ENCODE data around the gene HYAL3.
"Not testable (repeated sequence)": the region's sequence is repeated elsewhere in the genome, so short reads cannot be mapped to it uniquely, and the experiment has no call there.

Gene HYAL3

DNA sequence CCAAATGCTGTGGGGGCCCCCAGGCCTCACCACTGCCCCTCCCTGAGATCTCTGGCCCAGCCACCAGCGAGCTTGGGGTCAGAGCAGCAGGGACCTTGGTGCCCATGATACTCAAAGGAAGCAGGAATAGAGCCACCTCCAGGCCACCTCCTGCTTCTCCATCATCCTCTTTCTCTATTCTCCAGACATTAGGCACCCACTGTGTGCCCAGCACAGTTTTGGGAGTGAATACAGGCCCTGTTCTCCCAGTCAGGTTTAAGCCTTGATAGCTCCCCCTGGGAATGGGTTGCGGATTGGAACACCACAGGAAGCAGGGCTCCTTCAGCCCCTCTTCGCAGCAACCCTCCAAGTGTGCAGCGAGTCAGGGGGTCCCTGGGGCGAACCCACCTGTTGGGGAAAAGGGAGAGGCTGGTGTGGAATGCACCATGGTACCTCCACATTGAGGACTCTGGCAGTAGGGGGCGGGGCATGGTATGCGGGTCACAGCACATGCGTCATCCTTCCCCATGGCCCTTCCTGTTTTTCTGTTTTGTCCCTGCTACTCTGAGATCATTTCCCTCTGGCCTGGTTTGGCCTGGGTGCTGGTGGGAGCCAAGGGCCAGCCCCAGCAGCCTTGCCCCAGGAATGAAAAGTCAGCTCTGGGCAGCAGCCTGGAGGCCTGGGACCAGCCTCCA lies 44.5 kb downstream of the HYAL3 start:
- DNase-seq = no peak

DNA sequence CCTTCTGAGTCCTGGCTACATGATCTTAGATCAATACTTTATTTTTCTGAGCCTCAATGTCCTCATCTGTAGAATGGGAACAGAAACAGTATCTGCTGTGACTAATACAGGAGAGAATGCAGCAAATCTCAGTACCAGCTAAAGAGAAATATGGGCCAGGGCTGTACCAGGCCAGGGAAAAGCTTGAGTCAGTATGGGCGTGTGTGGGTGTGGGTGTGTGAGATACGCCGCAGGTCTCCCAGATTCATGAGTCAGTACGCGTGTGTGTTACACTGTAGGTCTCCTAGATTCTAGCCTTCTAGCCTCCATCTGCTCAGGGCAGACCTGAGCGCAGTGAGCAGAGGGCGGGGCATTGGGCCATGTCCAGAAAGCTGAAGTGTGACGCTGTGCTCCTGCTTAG lies 48.0 kb downstream of the HYAL3 start:
- DNase-seq = no peak

GRCh38 chr3:50250514-50250913 lies 48.7 kb downstream of the HYAL3 start:
- DNase-seq = no peak

GRCh38 chr3:50249457-50249856 lies 49.7 kb downstream of the HYAL3 start:
- DNase-seq = no peak

DNA sequence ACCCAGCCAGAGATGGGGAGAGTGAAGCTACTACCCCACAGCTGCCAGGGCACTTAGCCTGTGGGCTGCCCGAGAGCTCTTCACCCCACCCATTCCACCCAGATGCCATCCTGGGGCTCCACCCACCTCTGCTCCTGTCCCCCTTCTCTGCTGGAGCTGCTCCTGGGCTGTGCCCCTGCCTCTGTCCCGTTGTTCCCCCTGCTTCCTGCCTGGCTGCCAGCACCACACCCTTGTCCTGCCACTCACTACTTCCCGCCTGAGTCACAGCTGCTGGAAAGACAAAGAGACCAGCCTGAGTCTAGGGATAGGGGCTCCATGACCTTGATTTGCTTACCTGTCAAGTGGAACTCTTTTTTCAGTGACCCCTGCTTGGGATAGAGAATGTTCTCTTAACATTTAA lies 50.8 kb downstream of the HYAL3 start:
- DNase-seq = no peak

DNA sequence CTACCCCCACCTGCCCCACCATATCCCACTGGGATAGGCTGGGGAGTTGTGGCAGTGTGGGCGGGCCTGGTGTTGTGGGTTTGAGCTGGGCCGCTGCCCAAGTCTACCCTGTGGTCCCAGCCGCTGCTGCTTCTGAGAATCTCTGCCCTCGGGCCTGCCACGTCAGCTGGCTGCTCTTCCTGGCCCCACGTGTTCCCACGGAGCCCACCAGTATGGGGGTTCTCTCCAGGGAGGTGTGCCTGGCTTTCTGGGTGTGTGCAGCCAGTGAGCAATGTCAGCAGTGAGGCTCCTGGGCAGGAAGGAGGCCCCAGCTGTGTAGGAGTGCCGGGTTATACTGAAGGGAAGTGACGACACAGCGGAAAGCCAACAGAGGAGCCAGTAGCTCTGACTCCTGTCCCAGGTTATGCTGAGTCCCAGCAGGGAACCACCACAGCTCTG lies 52.7 kb downstream of the HYAL3 start:
- peak; percentile 18 for DNase-seq

DNA sequence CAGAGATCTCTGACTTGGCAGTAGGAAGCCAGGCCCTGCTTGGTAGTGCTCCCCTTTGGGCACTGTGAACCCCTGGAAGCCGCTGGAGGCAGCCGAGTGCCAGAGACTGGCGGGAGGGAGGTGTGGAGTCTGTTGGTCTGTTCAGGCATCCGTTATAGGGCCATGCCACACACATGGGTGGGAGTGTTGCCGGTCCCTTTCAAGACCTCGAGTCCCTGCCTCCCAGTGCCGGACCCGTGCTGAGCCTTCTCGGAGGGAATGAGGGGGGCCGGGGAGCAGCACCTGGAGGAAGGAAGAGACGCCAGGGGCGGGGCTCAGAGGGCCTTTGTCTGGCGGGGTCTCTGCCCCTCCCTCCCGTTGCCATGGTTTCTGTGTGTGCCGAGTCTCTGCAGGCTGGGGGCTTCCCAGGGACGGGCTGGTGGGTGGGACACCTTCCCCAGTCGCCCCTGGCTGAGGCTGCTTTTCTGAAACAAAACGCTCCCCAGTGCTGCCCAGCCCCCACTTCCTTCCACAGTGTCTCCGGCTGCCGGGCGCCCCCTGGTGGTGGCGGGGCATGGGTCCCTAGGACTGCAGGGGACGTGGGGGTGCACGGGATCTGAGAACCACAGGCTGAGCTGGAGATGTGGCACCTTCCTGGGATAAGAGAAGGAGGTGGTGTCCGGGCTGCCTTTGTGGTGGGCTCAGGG lies 53.2 kb downstream of the HYAL3 start:
- DNase-seq = peak; percentile 76

GRCh38 chr3:50245251-50245745 lies 53.9 kb downstream of the HYAL3 start:
- DNase-seq = no peak

- DNase-seq = not testable (repeated sequence)
These were observed 54.4 kb downstream of the HYAL3 start for GRCh38 chr3:50244813-50245212.

- no peak for DNase-seq
These were observed 55.7 kb downstream of the HYAL3 start for GRCh38 chr3:50243543-50243895.

GRCh38 chr3:50242851-50243542 lies 56.2 kb downstream of the HYAL3 start:
- peak; percentile 89 for DNase-seq

Data from GDM1 (cell line).